GM21529 (cell line): ENCODE measurements around the gene CDK2.
"Not testable (repeated sequence)": the region's sequence is repeated elsewhere in the genome, so short reads cannot be mapped to it uniquely, and the experiment has no call there.

ENCODE experiments used
- ATAC-seq: cut with Tn5 transposase; IDR thresholded peaks from one replicate; pipeline ENCODE4 v1.9.1; 2021; ENCODE audit not compliant: unreplicated experiment

The CDK2 gene

GRCh38 chr12:55979069-55979468, 12.4 kb downstream of the CDK2 start:
- no peak for ATAC-seq

DNA sequence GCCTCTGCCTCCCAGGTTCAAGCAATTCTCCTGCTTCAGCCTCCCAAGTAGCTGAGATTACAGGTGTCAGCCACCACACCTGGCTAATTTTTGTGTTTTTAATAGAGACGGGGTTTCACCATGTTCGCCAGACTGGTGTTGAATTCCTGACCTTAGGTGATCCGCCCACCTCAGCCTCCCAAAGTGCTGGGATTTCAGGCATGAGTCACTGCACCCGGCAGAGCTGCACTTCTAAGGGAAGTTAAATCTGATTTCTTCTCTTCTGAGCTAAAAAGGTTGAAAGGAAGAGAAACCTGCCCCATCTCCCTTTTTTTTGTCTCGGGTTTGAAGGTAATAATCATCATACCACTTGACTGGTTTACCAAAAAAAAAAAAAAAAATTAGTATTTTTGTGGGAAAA, 15.3 kb downstream of the CDK2 start:
- ATAC-seq, result not testable (repeated sequence)

GRCh38 chr12:55982319-55982936, 15.8 kb downstream of the CDK2 start:
- ATAC-seq, result peak; percentile 89

GRCh38 chr12:55983232-55983842, 16.7 kb downstream of the CDK2 start:
- ATAC-seq, result no peak

GRCh38 chr12:55984861-55985260, 18.2 kb downstream of the CDK2 start:
- no peak for ATAC-seq

- ATAC-seq, result no peak
These were observed 18.7 kb downstream of the CDK2 start for GRCh38 chr12:55985341-55985740.

DNA sequence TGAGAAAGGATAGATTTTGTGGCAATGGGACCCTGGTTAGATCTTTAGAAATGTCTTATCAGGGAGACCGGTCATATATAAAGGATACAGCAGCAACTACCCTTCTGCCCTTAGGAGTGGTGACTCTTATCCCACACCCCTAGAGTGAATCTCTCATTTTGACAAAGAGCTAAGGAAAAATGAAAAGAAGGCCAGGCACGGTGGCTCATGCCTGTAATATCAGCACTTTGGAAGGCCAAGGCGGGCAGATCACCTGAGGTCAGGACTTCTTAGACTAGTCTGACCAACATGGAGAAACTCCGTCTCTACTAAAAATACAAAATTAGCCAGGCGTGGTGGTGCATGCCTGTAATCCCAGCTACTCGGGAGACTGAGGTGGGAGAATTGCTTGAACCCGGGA, 19.3 kb downstream of the CDK2 start:
- not testable (repeated sequence) for ATAC-seq

GRCh38 chr12:55991110-55991509, 24.5 kb downstream of the CDK2 start:
- no peak for ATAC-seq

DNA sequence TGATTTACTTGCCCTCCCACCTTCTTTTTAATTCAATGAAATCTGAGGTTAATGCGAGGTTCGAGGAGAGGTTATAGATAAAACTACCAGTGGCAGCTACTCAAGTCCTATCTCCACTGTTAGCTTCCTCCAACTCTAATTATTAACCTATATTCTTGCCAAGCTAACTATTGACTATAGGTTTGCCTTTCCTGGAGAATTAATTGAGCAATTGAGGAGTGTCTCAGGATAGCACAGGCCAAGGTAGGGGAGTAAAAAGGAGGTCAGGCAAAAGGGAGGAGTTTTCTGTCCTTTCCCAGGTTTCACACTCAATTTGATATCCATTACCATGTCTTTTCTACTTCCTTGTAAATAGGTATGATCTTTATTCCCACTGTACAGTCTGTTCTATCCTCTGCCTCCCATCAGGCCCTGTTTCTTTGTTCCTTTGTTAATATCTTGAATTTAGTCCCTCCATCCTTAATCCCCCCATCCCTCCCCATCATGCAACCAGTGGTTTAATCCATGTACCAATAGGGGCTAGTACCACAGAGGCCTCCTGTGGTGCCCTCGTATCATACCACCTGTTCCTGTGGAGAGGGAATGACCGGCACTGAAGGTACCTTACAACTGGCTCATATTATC, 26.7 kb downstream of the CDK2 start:
- ATAC-seq, result no peak

DNA sequence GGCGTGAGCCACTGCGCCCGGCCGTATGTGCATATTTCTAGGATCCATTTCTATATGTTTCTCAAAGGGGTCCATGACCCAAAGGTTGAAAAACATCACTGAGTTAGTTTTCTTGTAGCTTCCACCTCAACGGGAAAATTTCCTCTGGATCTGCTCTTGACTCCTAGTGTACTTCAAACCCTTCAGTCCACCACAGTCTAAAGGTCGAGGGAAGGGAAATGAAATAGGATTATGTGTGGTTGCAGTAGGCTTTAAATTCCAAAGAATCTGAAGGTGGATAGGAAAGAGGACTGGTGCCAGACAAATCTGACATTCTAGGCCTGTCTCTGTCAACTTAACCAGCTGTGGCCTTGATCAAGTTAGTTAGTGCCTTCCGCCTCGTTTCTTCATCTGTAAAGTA, 28.7 kb downstream of the CDK2 start:
- no peak for ATAC-seq

GRCh38 chr12:55996201-55996714, 29.6 kb downstream of the CDK2 start:
- ATAC-seq, result no peak

- peak; percentile 99 for ATAC-seq
These were observed 30.3 kb downstream of the CDK2 start, which contains the start of gene SUOX for GRCh38 chr12:55996715-55997534. TSS of gene SUOX (plus strand) at chr12:55997276. CDS start at chr12:56002222, 4,946 bp downstream.

- ATAC-seq, result no peak
These were observed 30.9 kb downstream of the CDK2 start for GRCh38 chr12:55997535-55997859.

GRCh38 chr12:55999522-55999921, 32.9 kb downstream of the CDK2 start:
- not testable (repeated sequence) for ATAC-seq

- ATAC-seq, result not testable (repeated sequence)
These were observed 33.4 kb downstream of the CDK2 start for GRCh38 chr12:55999999-56000540.

- ATAC-seq, result no peak
These were observed 35.0 kb downstream of the CDK2 start for GRCh38 chr12:56001487-56002100.

DNA sequence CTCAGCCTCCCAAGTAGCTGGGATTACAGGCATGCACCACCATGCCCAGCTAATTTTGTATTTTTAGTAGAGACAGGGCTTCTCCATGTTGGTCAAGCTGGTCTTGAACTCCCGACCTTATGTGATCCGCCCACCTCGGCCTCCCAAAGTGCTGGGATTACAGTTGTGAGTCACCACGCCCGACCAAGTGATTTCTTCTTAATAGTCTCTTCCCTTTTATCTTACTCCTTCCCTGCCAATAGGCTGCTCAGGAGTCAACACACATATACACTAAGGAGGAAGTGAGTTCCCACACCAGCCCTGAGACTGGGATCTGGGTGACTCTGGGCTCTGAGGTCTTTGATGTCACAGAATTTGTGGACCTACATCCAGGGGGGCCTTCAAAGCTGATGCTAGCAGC, 36.7 kb downstream of the CDK2 start:
- ATAC-seq, result not testable (repeated sequence)

- no peak for ATAC-seq
These were observed 37.6 kb downstream of the CDK2 start for GRCh38 chr12:56004211-56004610.

DNA sequence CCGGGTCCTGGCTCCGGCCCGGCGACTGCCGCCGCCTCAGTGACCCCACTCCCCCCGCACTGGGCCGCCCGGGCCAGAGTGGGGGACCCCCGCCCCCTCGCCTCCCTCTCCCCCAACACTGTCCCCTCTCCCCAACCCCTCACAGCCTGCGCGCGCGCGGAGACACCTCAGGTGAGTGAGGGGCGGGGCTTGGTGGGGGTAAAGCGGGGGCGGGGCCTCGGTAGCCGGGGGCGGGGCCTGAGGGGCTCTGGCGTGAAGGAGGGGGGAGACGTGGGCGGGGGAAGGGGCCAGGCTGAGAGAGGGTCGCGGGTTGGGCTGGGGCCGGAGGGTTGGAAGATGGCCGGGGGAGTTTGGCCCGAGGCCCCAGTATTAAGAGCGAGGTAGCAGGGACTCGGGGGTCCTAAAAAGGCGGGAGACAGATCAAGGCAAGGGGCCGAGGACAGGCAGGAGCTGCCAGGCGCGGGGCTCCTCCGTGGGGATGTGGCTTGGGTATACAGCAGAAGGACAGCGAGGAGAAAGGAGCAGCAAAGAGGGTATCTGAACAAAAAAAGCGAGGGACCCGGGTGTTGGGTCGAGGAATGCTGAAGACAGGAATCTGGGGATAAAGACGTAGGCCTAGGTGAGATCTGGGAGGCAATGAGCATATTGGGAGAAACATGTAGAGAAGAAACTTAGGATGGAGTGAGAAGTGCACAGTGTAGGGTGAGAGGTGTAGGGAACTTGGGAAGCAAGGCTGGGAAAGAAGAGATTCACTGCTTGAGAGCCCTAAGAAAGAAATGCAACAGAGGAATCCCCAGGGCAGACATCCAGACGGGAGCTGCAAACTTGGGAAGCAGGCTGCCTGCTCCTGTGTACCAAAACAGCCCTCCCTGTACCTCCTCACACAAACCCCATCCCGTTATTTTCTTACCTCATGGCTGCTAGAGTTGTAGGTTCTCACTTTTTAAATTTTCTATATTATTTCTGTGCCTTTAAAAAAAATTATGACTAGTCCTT, 41.2 kb downstream of the CDK2 start:
- ATAC-seq, result peak; percentile 45
